Stimulated activated naive CD8-positive, alpha-beta T cell treated with anti-CD3 and anti-CD28 coated beads, Interleukin-15, Interleukin-2, amounts not matched to agents 100 ng/mL and 50 ng/mL, for 24 hours (primary cell): ENCODE data around the gene P4HA2.

Source experiments
- H3K27ac Mint-ChIP-seq: one replicate; pipeline ENCODE4 v1.8.0; 2021; ENCODE audit warnings: mild to moderate bottlenecking, mixed read lengths
- H3K27me3 Mint-ChIP-seq: one replicate; pipeline ENCODE4 v1.8.0; 2021; ENCODE audit warnings: mixed read lengths
- H3K36me3 Mint-ChIP-seq: one replicate; pipeline ENCODE4 v1.8.0; 2021; ENCODE audit warnings: low read depth, mixed read lengths
- H3K4me1 Mint-ChIP-seq: one replicate; pipeline ENCODE4 v1.8.0; 2021; ENCODE audit warnings: low read depth, mixed read lengths
- H3K4me3 Mint-ChIP-seq: one replicate; pipeline ENCODE4 v1.8.0; 2021; ENCODE audit warnings: mild to moderate bottlenecking, mixed read lengths
- H3K9me3 Mint-ChIP-seq: one replicate; pipeline ENCODE4 v1.8.0; 2021; ENCODE audit warnings: mixed read lengths

The P4HA2 gene

DNA sequence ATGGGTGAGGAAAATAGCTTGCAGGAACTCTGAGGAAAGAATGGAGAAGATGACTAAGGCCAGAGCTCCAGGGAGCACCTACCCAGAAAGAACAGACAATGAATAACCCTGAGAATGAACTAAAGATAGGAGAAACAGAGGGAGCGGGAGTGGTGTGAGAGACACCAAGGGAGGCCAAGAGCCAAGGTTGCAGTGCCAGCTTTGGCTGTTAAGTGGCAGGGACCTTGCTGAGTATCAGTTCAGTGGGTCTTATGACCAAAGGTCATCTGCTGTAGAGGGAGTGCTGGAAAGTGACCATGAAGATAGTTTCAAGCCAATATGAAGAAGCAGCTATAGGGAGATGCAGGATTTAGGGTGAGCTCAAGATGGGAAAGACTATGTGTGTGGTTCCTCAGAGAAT, 16.7 kb downstream of the P4HA2 start:
- Mint-ChIP-seq H3K4me1 (no peaks in the 10 kb centered on the region), H3K27me3 (no peaks in the 10 kb centered on the region), H3K36me3 (no peaks in the 10 kb centered on the region), H3K9me3 (no peaks in the 10 kb centered on the region), H3K4me3 (no peak overlapping the region), H3K27ac (no peak overlapping the region)

DNA sequence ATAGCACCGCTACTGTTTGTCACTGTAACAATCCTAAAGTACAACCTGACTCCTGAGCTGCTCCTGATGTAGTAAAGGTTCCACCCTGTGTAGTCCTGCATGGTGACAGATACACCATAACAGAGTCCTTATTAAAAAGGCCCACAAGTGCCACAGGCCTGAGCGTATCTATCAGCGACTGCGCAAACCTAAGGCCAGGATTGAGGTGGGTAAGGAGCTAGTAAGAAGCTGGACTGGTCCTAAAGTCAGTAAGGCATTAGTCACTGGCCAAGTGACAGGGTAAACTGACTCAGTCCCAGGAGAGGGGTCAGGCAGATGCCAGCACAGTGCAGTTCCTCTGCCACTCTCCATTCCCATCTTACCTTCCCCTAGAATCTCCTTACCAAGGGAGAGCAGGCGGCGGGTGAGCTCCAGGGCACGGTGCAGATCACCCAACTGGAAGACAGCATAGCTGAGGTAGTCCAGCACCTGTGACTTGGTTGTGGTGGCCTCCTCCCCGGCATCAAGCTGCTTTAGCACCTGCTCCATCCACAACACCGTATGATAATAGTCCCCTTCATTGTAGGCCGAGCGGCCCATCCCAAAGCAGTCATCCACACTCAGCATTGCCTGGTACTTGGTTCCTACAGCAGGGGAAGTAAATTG, 17.6 kb downstream of the P4HA2 start:
- Mint-ChIP-seq H3K4me1 (no peaks in the 10 kb centered on the region), H3K36me3 (no peaks in the 10 kb centered on the region), H3K9me3 (no peaks in the 10 kb centered on the region), H3K4me3 (no peak overlapping the region), H3K27me3 (no peaks in the 10 kb centered on the region), H3K27ac (no peak overlapping the region)

DNA sequence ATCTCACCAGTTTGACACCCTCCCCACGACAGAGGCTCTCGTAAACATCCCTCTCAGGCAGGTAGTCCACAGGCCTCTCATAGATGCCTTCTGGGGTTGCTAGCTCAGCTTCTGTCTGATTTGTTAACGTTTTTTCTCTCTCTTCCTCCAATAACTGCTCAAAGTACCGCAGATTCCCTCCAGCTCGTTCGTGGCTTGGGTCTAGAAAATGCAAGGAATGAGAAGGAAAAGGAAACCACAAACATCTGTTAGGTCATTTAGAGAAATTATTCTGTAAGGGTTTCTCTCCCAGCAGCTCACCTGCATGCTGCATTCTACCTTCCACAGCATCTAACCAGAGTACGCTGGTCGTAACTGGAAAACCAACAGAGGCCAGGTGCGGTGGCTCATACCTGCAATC, 18.5 kb downstream of the P4HA2 start:
- Mint-ChIP-seq H3K9me3 (no peaks in the 10 kb centered on the region), H3K4me3 (no peak overlapping the region), H3K27ac (no peak overlapping the region), H3K4me1 (no peaks in the 10 kb centered on the region), H3K27me3 (no peaks in the 10 kb centered on the region), H3K36me3 (no peaks in the 10 kb centered on the region)

DNA sequence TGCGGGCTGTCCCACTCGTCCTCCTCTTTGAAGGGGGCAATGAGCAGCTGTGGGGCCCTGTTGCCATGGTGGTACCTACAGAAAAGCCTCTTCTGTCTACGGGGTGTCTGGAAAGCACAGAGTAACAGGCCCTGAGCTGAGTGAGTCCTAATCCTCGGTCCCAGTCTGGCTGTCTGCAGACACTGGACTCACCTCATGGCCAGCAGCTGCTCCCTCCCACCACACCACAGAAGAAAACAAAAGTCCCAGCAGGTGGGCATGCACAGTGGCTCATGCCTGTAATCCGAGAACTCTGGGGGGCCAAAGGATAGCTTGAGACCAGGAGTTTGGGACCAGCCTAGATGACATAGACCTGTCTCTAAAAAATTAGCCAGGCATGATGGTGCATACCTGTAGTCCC, 19.9 kb downstream of the P4HA2 start:
- no peaks in the 10 kb centered on the region for H3K36me3 Mint-ChIP-seq
- no peaks in the 10 kb centered on the region for H3K9me3 Mint-ChIP-seq
- H3K4me3 Mint-ChIP-seq: no peak overlapping the region
- H3K27me3 Mint-ChIP-seq: no peaks in the 10 kb centered on the region
- no peaks in the 10 kb centered on the region for H3K4me1 Mint-ChIP-seq
- no peak overlapping the region for H3K27ac Mint-ChIP-seq

DNA sequence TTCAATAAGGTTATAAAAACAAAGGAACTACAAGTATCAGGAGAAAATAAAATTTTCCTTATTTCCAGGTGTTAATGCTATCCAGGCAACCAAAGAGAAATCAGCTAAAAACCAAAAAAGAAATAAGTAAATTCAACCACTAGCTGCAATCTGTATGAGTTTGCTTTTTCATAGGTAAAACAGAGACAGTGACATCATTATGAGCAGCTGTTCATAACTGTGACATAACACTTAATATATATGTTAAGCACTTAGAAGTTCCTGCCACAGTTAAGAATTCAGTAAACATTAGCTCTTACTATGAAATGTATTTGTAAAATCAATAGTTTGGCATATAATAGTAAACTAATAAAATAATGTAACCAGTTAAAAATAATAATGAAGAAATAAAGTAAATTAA, 20.9 kb downstream of the P4HA2 start:
- no peak overlapping the region for H3K27ac Mint-ChIP-seq
- no peaks in the 10 kb centered on the region for H3K36me3 Mint-ChIP-seq
- H3K4me1 Mint-ChIP-seq: no peaks in the 10 kb centered on the region
- no peak overlapping the region for H3K4me3 Mint-ChIP-seq
- H3K27me3 Mint-ChIP-seq: no peaks in the 10 kb centered on the region
- H3K9me3 Mint-ChIP-seq: no peaks in the 10 kb centered on the region

DNA sequence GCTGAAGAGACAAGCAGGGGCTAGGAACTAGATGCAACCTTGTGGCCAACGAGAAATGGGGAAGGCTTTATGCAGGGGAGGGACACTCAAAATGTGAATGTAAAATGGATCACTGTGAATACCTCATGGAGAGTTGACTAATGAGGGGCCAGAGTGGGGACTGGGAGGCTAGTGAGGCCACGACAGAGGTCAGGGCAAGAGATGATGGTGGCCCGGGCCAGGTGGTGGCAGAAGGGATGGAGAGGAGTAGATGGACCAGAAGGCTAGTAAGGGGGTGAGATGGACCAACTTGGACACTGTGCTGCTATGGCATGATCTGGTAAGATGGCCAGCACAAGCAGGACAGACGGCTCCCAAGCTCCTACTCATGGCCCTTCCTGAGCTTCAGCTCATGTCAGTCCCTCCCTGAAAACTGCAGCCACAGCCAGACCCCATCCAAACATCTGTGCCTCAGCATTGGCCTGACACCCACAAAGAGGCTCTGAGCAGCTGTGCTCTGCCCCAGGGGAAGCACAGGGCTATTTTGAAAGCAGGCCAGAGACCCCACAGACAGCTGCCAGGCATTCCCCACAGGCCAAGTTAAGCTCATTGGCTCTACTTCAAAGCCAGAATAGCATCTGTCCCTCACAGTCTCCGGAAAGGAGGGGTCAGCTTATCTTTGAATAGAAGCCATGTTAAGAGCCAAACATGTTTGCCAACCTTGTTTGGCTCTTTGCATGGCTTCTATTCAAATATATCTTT, 22.1 kb downstream of the P4HA2 start:
- Mint-ChIP-seq H3K27me3 (no peaks in the 10 kb centered on the region), H3K27ac (no peak overlapping the region)

DNA sequence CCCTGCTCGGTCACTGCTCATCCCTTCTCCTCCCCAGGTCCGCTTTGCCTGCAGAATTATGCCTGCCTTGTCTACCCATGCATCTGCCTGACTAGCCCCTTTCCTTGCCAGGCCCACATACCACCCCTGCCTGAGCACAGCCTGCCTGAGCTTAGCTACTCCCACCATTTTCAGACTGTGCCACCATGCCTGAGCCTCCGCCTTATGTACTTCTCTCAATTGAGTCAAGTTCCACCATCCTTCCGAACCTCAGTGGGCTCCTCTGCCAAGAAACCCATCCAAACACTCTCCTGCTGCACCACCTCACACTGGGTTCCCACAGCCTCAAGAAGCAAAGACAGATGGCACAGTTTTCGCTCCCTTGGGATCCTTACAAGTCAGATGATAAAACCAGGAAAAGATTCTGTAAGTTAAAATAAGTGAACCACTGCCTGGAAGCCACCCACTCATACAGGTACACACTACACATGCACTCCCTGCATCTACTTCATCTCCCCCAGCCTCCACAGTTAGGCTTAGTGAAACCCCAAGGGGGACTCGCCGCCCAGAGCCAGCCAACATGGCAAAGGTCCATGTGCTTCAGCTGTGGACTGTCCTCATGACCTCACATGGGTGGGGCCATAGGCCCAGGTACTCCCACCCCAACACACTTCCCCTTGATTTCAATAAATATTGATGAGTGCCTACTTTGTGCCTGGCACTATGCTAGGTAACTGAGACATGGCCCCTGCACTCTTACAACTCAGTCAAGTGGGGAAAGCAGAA, 23.1 kb downstream of the P4HA2 start:
- no peaks in the 10 kb centered on the region for H3K9me3 Mint-ChIP-seq
- no peaks in the 10 kb centered on the region for H3K4me1 Mint-ChIP-seq
- H3K27me3 Mint-ChIP-seq: no peaks in the 10 kb centered on the region
- H3K4me3 Mint-ChIP-seq: no peak overlapping the region
- no peaks in the 10 kb centered on the region for H3K36me3 Mint-ChIP-seq
- H3K27ac Mint-ChIP-seq: no peak overlapping the region

More for the DNA sequence above, 22.1 kb downstream of the P4HA2 start:
- H3K4me3 Mint-ChIP-seq: no peak overlapping the region
- no peaks in the 10 kb centered on the region for H3K36me3 Mint-ChIP-seq
- no peaks in the 10 kb centered on the region for H3K4me1 Mint-ChIP-seq
- H3K9me3 Mint-ChIP-seq: no peaks in the 10 kb centered on the region

DNA sequence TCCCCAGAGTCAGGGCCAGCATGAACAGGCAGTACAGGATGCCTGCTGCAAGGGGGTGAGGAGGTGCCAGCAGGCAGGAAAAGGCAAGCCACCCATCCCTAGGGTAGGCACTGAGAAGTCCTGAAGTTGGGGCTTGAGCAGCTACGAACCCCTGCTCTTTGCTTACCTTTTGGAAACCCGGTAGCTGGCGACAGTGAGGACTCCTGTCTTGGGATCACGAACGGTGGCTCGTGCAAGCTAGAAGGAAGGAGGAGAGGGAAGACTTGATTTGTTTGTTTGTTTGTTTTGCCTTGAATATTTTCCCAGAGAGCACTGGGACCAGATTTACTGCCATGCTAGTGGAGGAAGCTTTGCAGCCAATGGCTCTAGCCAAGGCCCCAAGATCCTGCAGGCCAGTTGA, 23.7 kb downstream of the P4HA2 start:
- H3K4me1 Mint-ChIP-seq: no peaks in the 10 kb centered on the region

DNA sequence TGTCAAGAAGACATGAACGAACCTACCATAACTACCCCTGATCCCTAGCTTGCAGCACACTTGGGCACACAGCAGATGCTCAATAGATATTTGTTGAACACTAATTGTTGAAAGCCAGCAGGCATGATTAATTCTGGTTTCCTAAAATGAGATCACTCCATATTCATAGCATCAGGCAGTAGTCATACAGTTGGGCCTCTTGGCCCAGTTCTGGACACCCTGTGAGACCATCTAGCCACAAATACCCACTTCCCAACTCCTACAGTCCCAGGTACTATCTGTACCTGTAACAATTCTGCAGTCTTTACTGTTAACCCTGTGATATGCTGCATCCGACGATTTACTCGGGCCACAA, 24.2 kb downstream of the P4HA2 start:
- H3K4me1 Mint-ChIP-seq: no peaks in the 10 kb centered on the region
- H3K36me3 Mint-ChIP-seq: no peaks in the 10 kb centered on the region
- no peaks in the 10 kb centered on the region for H3K27me3 Mint-ChIP-seq
- H3K9me3 Mint-ChIP-seq: no peaks in the 10 kb centered on the region
- no peak overlapping the region for H3K4me3 Mint-ChIP-seq
- no peak overlapping the region for H3K27ac Mint-ChIP-seq

More for the DNA sequence above, 23.7 kb downstream of the P4HA2 start:
- H3K36me3 Mint-ChIP-seq: no peaks in the 10 kb centered on the region
- no peaks in the 10 kb centered on the region for H3K9me3 Mint-ChIP-seq
- H3K4me3 Mint-ChIP-seq: no peak overlapping the region
- no peak overlapping the region for H3K27ac Mint-ChIP-seq
- H3K27me3 Mint-ChIP-seq: no peaks in the 10 kb centered on the region

DNA sequence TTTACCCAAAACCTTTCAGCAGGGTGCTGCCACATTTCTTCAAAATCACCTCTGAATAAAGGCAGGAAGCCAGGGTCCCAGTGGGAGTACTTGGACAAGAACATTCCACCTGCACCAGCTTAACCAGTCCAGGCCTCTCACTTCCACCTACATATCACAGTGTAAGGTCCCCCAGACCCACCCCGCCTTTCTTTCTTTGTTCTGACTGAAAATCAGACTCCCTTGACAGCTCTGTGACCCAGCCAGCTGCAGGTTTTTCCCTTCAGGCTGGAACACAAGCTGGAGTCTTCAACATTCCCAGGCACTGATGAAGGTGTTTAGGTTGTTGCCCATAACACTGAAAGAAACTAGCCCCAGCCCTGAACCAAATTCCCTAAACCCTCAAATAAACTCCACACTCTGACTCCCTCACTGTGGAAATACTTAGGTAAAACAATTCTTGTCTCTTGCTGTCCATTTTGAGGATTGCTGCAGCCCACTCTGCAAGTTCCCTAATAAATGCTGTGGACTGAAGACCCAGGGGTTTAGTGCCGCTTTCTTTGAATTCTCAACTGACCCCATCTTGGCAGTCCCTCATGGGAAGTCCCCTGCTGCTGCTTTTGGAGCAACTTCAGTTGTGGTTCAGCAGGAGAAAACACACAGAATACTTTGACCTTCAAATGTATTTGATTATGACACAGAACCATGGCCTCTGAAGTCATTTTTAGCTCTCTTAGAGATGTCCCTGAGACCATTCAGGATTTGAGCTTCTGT, 24.8 kb downstream of the P4HA2 start:
- Mint-ChIP-seq H3K4me3 (no peak overlapping the region), H3K9me3 (no peaks in the 10 kb centered on the region), H3K27ac (no peak overlapping the region), H3K4me1 (no peaks in the 10 kb centered on the region), H3K27me3 (no peaks in the 10 kb centered on the region), H3K36me3 (no peaks in the 10 kb centered on the region)

DNA sequence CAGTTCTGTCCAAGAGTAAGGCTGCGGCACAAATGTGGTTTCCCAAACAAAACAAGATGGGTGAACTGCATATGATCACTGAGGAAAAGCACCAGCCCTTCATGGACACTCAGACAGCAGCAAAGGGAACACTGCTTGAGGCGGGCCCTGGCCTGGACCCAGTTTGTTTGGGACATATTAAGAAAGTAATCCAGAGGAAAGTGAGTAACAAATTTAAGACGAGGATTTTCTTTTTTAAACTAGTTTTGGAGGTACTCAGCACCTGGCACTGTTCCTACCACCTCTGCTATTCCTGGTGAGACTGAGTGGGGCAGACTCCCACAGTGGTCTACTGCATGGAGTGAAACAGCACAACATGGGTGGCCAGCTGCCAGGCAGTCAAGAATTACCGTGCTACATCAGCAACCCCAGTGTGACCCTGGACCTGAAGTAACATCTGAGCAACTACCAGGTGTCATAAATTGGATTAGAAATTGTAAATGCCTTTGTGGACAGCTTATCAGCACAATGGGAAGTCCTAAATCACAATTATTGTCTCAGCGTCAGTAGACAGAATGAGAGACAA, 28.5 kb downstream of the P4HA2 start:
- no peak overlapping the region for H3K27ac Mint-ChIP-seq

DNA sequence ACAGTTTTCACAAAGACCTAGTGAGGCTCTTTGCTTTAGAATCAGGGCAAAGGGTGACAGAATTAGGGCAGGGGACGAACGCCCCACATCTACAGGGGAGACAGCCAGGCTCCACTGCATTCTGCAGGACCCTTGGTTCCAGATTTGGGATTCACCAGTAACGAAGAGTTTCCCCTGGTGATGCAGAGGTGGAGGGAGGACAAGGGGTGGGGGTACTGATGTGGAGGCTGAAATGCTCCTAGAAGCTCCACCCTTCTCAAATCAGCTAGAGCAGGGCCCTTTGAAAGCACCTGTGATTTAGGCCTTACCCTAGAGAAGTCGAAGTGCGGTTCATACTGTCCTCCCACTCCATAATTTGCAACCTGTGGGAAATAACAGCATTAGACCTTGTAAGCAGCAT, 29.1 kb downstream of the P4HA2 start:
- H3K4me3 Mint-ChIP-seq: no peak overlapping the region
- H3K27me3 Mint-ChIP-seq: no peaks in the 10 kb centered on the region
- H3K9me3 Mint-ChIP-seq: no peaks in the 10 kb centered on the region
- H3K27ac Mint-ChIP-seq: no peak overlapping the region
- H3K36me3 Mint-ChIP-seq: peaks cover 3% of the 10 kb centered on the region
- no peaks in the 10 kb centered on the region for H3K4me1 Mint-ChIP-seq

More for the DNA sequence above, 28.5 kb downstream of the P4HA2 start:
- H3K4me3 Mint-ChIP-seq: no peak overlapping the region
- H3K36me3 Mint-ChIP-seq: peaks cover 3% of the 10 kb centered on the region
- no peaks in the 10 kb centered on the region for H3K27me3 Mint-ChIP-seq
- no peaks in the 10 kb centered on the region for H3K9me3 Mint-ChIP-seq
- no peaks in the 10 kb centered on the region for H3K4me1 Mint-ChIP-seq

DNA sequence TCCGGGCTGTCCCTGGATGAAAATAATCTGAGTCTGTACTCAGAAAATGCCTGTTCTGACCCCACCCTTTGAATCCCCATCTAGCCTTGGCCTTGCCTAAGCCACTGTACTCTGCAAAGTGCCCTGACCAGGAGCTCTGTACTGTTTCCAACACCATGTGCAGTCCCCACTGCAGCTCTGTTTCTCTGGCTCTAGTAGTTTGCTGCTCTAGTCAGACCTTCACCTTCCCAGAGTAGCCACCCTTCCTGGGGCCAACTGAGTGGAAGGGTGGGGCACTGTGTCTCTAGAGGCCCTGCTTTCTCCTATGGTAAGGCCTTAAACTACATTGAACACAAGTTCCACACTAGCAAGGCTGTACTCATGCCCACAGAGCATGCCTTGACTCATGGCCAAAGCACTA, 31.9 kb downstream of the P4HA2 start:
- no peaks in the 10 kb centered on the region for H3K9me3 Mint-ChIP-seq
- H3K4me1 Mint-ChIP-seq: no peaks in the 10 kb centered on the region
- peaks cover 3% of the 10 kb centered on the region for H3K36me3 Mint-ChIP-seq
- no peak overlapping the region for H3K27ac Mint-ChIP-seq
- H3K27me3 Mint-ChIP-seq: no peaks in the 10 kb centered on the region
- H3K4me3 Mint-ChIP-seq: no peak overlapping the region

DNA sequence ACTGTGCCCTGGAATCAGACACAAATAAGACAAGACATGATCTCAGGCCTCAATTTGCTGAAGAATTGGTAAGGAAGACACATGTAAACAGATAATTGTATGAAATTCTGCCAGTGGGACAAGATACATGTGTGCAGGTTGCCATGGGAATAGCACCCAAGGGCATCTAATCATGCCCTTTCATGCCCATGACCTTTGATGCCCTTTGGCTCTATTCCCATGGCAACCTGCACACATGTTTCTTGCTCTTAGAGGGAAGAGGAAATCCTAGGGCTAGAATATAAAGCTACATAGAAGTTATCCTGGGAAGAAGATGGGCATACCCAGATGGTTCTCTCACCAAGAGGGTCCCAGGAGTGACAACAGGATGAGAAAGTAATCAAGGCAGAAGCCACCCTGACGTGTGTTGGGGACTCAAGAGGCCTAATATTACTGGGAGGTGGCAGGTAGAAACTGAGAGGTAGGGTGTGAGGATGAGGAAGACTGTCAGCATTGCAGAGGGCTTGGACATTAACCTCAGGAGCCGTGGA, 34.4 kb downstream of the P4HA2 start:
- Mint-ChIP-seq H3K4me3 (no peak overlapping the region), H3K27me3 (peaks cover 9% of the 10 kb centered on the region), H3K36me3 (peaks cover 3% of the 10 kb centered on the region), H3K4me1 (no peaks in the 10 kb centered on the region), H3K9me3 (no peaks in the 10 kb centered on the region), H3K27ac (no peak overlapping the region)
